HG03064 (cell line): Measurements from ENCODE around the gene NOVA1.

Experiments used
- ATAC-seq: cut with Tn5 transposase; IDR thresholded peaks from one replicate; pipeline ENCODE4 v1.9.1; 2021; ENCODE audit warnings: low read depth; ENCODE audit not compliant: unreplicated experiment

Gene NOVA1

DNA sequence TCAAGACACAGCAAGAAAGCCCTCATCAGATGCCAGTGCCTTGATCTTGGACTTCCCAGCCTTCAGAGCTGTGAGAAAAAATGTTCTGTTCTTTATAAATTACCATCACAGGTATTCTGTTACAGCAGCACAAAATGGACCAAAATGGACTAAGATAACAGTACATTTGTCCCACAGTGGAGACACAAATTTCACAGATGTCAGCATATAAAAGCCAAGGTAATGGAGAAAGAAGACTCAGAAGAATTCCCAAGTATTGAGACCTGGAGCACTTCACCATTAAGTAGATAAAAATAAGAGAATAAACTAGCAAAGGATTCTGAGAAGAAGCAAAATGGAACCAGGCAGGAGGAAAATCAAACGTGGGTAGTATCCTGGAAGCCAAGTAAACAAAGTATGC is 131.0 kb downstream of the NOVA1 start:
- no peak for ATAC-seq

DNA sequence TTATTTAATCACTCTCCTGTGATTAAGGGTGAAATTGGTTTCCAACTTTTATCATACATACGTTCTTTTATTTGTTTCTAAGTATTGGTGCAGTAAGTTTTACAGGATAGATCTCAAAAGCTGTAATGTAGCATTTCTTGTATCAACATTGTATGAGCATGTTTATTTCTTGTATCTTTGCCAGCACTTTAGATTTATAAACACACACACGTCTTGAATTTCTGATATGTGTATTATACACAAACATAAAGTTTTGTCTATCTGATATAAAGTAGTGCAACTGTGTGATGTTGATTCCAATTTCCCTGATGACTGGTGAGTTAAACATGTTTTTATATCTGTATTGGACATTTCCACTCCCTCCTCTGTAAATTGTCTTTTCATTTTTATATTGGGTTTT is 134.7 kb downstream of the NOVA1 start:
- no peak for ATAC-seq

DNA sequence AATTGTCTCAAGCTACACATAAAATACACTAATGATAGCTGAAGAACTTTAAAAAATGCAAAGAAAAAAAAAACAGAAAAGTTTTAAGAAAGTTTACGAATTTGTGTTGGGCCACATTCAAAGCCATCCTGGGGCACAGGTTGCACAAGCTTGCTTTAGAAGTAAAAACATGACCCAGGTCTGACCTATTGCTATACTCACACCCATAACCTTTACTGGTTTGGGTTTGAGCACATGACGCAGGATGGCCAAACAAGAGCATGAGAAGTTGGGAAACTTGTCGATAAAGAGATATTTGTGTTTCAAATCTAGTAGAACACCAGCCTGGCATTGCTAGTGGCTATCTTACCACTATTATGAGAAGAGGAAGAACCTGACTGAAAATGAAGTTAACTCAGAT is 143.7 kb downstream of the NOVA1 start:
- ATAC-seq = no peak

DNA sequence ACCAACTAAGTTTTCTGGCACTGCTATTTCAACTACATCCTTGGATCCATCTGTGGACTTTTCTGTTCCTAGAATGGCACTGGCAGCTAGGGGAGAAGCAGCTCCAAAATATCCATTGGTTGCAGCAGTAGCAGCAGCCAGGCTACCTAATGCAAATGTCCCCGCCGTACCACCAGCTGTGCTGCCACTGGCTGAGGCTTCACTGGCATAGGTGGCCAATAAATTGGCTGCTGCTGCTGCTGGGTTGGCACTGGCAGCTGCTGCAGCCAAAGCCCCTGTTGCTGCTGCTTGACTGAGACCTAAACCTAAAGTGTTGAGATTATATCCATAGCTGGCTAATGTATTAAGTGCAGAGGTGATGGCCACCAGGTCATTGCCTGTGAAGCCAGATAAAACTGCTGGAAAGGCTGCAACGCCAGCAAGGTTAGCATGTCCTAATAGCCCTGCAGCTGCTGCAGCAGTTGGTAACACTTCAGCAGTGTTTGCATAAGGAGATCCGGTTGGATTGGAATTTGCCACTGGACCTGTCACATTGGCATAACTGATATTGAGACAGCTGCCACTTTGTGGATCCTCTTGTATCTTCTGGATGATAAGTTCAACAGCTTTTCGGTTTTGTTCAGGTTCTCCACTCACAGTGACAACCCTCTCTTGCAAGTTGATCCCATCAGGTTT is 149.5 kb downstream of the NOVA1 start:
- no peak for ATAC-seq

DNA sequence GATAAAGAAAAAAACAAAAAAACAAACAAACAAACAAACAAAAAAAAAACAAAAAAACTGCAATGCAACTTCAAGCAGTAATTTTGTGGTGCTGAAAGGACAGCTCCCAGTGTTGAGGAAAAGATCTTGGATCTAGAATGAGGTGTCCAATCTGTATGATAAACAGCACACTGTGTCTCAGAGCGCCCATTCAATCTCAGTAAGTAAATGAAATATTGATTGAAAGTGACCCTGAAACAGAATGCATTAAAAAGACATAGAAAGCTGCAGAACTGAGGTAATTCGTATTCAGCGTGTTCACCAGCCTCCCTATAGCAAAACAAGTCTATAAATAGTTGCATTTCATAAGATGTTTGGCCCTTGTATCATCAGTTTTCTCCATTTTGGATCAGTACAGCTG is 153.0 kb downstream of the NOVA1 start:
- ATAC-seq = no peak

DNA sequence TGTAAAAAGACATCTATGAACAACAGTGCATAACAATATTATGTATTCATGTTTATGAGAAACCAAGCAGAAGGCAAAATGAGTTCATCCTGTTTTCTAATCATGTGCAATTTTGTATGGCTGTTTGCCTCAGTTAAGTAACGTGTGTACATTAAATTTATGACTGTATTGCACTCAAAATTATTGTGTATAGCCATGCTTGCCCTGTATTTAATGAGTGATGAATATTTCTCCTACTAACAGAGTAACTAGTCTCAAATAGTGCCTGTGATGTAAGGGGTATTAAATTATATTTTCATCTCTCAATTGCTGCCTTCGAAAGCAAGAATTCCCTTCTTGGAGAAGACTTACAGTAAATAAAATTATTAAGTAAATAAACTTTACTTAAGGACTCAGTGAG is 154.2 kb downstream of the NOVA1 start:
- no peak for ATAC-seq

DNA sequence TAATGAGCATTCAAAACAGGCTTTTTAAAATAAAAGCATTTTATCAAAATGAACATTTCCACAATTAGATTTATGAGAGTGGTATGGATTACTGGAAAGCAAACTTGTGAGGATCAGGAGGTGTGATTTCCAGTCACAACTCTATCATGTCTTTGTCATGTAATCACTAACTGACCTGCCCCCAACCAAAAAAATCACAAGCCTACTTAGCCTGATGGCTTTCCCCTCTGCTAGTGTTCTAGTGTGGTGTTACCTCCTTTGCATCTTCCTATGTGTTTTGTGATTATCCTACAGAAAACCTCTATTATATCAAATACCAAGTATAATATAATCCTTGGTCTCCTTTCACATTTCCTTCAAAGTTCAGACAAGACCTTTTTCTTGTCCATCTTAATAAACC is 168.6 kb downstream of the NOVA1 start:
- ATAC-seq = no peak

DNA sequence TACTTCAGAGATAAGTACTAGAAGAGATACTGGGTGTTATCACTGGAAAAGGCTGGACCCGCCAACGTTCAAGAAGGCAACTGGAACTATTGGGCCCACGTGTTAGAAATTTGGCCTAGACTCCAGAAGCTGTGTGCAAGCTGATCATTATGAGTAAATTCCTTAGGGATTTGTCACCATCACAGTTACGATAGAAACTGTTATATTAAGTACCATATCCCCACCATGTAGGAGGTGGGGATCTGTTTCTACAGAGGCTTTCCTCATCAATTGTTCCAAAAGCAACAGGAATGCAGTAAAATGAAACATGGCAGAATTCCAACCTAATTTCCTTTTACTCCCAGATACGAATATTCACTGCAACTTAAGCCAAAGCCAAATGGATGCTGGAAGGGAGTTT is 170.7 kb downstream of the NOVA1 start:
- no peak for ATAC-seq

DNA sequence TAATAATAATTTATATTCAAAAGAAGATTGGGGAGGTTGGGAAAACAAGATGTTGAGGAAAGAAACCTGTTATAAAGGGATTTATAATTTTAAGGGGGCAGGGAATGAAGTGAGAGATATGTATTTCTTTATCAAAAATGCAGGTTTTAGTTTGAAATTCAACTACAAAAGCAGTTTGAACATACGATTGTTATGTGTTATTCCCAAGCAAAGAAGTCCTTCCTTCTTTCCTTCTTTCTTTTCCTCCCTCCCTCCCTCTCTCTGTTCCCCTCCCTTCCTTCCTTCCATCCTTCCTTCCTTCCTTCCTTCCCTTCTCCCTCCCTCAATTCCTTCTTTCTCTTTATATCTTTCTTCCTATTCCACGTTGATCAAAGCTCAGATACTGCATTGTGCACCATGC is 173.3 kb downstream of the NOVA1 start:
- no peak for ATAC-seq

DNA sequence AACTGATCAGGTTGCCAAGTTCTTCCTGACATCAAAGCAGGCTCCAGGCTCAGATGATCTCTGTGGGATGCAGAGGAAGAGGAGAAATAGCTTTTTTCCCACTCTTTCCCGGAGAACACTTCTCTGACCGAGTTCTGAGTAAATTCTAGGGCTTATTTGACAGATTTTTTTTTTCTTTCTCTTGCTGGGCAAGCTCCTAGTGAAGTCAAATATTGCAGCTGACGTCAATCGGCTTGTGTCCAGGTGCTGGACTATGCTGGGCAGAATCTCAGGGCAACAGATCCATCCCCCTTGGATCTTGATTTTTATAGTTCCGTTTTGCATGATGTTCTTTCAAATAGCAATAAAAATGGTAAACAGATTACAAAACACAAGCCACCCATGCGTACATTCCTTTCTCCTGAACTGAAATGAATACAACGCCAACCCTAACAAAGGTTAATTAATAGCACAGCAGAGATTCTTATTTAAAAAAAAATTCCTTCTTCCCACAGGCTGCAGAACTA is 182.2 kb downstream of the NOVA1 start:
- no peak for ATAC-seq

DNA sequence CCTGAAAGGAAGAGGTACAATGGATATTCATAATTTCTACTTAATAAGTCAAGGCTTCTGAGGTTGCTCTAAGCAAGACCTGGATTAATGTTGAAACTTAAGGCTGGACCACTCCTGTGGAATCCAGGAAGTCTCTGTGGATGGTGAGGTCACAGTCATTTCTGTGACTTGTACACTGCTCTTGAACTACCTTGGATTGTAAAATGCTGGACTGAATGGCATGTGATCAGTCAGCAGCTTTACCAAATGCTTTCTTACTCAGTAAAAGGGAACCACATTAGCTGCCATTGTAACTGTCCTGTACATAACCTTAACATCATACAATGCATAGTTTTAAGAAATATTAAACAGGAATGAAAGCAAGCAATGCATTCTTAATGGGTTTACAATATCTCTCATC is 182.9 kb downstream of the NOVA1 start:
- no peak for ATAC-seq

DNA sequence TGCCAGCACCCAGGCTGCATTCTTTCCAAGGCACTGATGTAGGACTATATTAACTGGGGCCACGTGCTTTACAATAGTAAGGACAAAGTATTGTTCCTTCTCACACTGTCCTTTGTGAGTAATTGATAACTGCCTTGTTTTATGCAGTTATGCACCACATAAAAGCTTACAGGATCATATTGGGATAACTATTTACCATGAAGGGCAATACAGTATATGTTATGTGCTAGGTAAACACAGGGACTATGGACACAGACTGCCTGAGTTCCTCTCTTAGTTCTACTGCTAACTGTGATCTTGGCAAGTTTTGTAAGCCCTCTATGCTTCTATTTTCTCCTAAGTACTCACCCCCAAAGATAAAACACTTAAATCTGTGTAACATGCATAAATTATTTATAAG is 183.7 kb downstream of the NOVA1 start:
- no peak for ATAC-seq

DNA sequence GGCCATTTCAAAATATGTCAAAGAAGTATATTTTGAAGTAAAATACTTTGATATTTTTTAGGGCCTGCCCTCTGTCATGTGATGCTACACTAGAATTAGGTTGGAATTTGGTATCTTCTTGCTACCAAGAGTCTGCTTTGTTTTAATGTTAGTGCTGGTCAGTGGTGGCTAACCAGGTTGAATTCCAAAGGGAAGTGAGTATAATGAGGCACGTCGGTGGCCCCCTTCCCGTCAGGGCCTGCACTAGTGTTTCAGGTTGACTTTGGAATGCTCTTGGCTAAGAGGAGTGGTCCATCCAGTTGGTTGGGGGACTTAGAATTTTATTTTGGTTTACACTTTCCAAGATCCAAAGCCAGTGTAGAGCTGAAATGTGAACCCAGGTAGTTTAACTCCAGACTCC is 185.4 kb downstream of the NOVA1 start:
- ATAC-seq = no peak

DNA sequence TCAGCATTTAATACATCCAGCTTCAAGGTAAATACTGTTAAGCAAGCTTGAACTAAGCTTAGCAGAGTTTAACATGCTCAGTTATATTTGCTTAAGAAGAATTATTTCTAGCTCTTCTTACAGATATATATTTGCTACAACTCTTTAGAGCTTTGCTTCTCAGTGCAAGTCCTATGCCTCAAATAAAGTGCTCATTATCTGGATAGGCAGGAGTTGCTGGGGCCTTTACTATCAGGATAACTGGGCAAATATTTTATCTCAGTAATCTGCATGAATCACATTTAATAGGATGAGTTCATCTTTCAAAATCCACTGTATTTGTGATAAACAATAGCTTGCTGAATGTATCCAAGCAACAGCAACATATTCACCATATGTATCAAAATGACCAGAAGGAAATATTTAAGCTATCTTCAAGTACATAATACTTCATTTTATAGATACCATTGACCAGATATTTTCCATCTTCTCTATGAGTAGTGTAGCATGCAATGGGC is 187.6 kb downstream of the NOVA1 start:
- no peak for ATAC-seq

DNA sequence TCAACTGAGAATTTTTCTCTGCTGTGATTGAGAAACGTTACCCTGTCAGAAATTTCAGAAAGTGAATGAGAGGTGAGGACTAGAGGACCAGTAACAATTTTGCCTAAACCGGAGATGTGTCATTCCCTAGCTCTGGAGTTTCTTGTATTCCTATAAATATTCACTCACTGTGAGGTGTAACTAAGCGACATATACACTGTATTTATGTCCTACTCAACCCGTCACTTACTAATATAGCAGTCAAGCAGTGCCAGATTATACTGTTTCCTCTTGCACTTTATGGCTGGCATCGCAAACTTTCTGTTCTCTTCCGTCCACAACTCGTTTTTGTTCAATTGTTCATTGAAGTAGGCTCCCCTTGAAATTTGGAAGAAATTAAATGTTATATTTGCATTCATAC is 192.9 kb downstream of the NOVA1 start:
- no peak for ATAC-seq

DNA sequence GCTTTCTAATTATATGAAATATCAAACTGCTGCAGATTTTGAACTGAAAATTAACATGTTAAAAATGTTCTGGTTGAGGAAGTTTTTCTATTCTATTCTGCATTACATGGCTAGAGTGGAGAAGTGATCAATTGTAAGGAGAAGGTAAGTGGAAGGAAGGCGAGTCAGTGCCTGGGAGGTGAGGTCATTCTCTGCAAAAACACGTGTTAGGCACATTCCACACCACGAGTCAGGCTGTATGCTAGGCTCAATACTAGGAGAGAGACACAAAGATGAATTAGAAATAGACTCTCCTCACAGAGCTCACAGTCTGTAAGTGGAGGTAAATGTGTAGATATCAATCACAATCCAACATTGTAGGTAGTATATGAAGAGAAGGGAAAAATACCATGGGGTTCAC is 194.1 kb downstream of the NOVA1 start:
- ATAC-seq = no peak

DNA sequence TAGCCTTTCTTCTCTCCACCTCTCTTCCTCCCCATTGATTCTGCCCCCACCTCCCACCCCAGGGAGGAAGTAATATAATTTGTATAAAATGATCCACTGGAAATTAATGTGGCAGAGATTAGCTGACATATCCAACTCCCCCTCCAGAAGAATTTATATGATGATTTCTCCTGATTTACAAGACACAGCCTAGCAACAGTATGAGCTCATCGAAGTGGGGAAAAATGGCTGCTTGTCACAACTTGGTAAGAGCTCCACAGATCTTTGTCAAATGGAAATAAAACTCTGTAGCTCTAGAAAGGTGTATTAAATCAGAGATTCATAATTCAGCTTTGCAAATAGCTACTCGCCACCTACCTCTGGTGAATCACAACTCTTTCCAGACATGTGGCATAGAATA is 195.7 kb downstream of the NOVA1 start:
- no peak for ATAC-seq

DNA sequence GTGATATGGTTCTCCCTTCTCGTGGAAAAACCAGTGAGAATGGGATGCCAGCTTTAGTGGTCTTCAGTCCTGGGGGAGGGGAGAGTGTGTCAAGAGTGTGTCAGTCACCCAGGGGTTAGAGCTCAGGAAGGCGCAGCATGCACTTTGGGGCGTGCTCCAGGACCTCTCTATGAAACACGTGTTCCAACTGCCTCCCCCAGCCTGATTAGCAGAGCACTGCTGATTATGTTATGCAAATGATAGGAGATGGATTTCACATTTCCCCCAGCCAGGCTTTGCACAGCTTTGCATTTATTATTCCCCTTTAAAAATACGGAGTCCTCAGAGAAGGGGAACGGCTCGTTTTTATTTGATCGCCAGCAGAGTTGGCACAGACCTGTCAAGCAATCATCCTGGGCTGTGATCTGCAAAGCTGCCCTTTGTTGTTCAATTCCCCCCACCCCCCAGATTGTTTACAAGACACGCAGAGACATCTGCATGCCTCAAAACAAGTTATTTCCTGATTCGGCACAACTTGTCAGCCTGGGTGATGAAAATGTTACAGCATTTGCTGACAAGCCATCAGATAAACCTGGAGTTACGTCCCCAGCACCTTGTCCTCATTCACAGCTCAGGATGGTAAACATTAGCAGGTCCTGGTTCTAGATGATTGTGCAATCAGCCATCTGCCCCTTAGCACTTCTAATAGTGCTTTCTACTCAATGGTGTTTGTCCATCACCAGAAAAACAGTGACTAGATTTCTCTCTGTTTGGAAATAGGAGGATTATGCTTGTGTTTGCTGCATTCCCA is 196.5 kb downstream of the NOVA1 start:
- ATAC-seq = no peak

DNA sequence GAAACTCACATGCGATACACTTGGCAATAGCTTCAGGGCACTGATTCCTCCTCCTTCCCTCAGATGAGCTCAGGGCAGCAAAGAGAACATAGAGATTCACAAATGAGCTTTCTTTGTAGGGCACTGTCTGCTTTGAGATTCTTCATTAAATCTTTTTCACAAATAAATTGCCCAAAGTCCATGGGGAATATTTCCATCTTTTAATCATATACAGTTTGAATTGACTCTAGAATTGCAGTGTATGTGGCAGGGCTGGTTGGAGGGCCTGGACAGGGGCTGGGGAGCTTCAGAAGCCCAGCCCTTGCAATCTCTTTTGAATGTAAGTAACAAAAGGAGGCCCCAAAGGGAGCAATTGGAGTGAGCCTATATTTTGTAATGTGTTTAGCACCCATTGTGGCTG is 197.5 kb downstream of the NOVA1 start:
- no peak for ATAC-seq

DNA sequence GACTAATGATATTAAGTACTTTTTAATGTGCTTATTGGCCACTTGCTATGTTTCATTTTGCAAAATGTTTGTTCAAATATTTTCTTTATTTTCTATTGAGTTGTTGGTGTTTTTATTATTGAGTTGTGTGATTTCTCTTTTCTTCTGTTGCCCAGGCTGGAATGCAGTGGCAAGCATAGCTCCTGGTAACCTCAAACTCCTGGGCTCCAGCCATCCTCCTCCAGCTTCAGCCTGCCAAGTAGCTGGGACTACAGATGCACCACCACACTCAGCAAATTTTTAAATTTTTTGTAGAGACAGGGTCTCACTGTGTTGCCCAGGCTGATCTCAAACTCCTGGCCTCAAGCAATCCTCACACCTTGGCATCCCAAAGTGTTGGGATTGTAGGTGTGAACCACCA is 199.2 kb downstream of the NOVA1 start:
- ATAC-seq = no peak
